Peyer's patch (tissue), 4 donors: ENCODE results near the gene PEX13.

ENCODE experiments used
- CTCF ChIP-seq, 6 experiments: fragments of 450-650 bp in 4 of 6; fragments of 200-600 bp in 2 of 6; sonication (generic) in 1 of 6; IDR thresholded peaks; one replicate each; pipeline ENCODE4 v1.5.1; 2017 to 2019; ENCODE audit warnings: antibody characterized with exemption in 6 of 6, mild to moderate bottlenecking in 3 of 6, moderate library complexity in 1 of 6
- POLR2A ChIP-seq, 2 donors: fragments of 450-650 bp; IDR thresholded peaks; one replicate each; pipeline ENCODE4 v1.5.1; 2017; ENCODE audit warnings: antibody characterized with exemption in 2 of 2, mild to moderate bottlenecking in 2 of 2, moderate library complexity in 2 of 2

DNA sequence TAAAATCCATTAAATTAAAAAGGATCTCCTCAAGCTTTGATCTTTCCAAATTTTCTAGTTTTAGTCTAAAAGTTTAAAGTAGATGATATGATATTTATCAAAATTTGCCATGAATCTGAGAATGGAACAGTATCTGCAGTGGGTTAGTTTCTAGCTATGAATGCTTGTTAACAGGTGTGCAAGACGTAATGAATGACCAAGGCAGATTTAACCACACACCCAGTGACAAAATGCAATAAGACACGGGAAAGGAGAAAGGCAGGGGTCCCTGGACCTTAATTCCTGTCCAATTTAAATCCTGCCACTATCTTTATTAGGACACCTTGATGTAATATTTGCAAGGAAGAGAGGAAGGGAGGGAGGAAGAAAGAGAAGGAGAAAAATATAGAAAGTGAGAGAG is 30.5 kb upstream of the PEX13 start:
- TF ChIP-seq CTCF (IDR thresholded peaks at IDR 0.05) (no peak), POLR2A (IDR thresholded peaks at IDR 0.05) (no peak)
